ENCODE measurements around the gene HDGFL3.

GRCh38 chr15:83164111-83164770 is 43.4 kb downstream of the HDGFL3 start:
- TF ChIP-seq EZH2 (IDR thresholded peaks at IDR 0.05; ENCODE audit: borderline replicate concordance, control insufficient read depth, low read depth, low read length), result no peak
- TF ChIP-seq POLR2A (IDR thresholded peaks at IDR 0.05; ENCODE audit: low read depth, low read length), result no peak
- TF ChIP-seq CTCF (IDR thresholded peaks at IDR 0.05 in 2 of 3, conservative IDR thresholded peaks at IDR 0.05 in 1 of 3; ENCODE audit: control insufficient read depth in 2 of 3, extremely low read depth in 1 of 3, insufficient read depth in 1 of 3, low read depth in 3 of 3, low read length in 3 of 3), result no peak
- no peak for TF ChIP-seq ESRRA (IDR thresholded peaks at IDR 0.05; ENCODE audit: low read length)
- TF ChIP-seq NRF1 (conservative IDR thresholded peaks at IDR 0.05; ENCODE audit: low read depth, low read length), result no peak
- TF ChIP-seq SUZ12 (IDR thresholded peaks at IDR 0.05; ENCODE audit: unreplicated experiment), result no peak
- no peak for TF ChIP-seq TCF12 (IDR thresholded peaks at IDR 0.05; ENCODE audit: low read depth, low read length)
